ENCODE results near the gene LY6G6D.

GRCh38 chr6:31706599-31706998 lies 8.5 kb upstream of the LY6G6D start, which contains the start of gene LY6G6F:
- TF ChIP-seq EGR1 (IDR thresholded peaks at IDR 0.05; ENCODE audit: low read depth in 2 of 2) (no peak), YY1 (IDR thresholded peaks at IDR 0.05) (no peak), CTCF (IDR thresholded peaks at IDR 0.05; ENCODE audit: low read depth, low read length, missing input control) (no peak), REST (IDR thresholded peaks at IDR 0.05) (no peak), ATF3 (IDR thresholded peaks at IDR 0.05) (no peak), SP1 (IDR thresholded peaks at IDR 0.05) (no peak), RAD21 (IDR thresholded peaks at IDR 0.05) (no peak), MAX (IDR thresholded peaks at IDR 0.05) (no peak), TAF1 (conservative IDR thresholded peaks at IDR 0.05) (no peak), JUND (IDR thresholded peaks at IDR 0.05) (no peak), ZBTB33 (IDR thresholded peaks at IDR 0.05) (no peak), GABPA (IDR thresholded peaks at IDR 0.05 in 1 of 2, conservative IDR thresholded peaks at IDR 0.05 in 1 of 2) (no peak), RXRA (IDR thresholded peaks at IDR 0.05) (no peak)
